Left lung (tissue), 10 donors: Measurements from ENCODE around the gene ESRRB. TPM values are rescaled to one million over a fixed set of nuclear protein-coding genes. Genes with fewer than 3 reads are reported as not detected.

Experiments
- ATAC-seq: fragments of 200-7000 bp; cut with Tn5 transposase; one replicate; pipeline ENCODE4 v1.9.1; 2020; ENCODE audit warnings: moderate library complexity
- DNase-seq, 4 donors: peaks; one replicate each; pipeline ENCODE4 v3.0.0-alpha.2; 2013 to 2020
- H3K27ac ChIP-seq, 2 donors: fragments of 200-600 bp; sonication (generic) in 1 of 2; one replicate each; pipeline versions ENCODE4 v1.5.0 to v1.8.0; 2020 to 2021
- H3K27me3 ChIP-seq, 2 donors: fragments of 200-600 bp; sonication (generic) in 1 of 2; one replicate each; pipeline versions ENCODE4 v1.5.0 to v1.8.0; 2020 to 2021
- H3K36me3 ChIP-seq, 2 donors: fragments of 200-600 bp; sonication (generic) in 1 of 2; one replicate each; pipeline versions ENCODE4 v1.5.0 to v1.8.0; 2020 to 2021
- H3K4me1 ChIP-seq, 2 donors: fragments of 200-600 bp; one replicate each; pipeline ENCODE4 v1.8.0; 2021
- H3K4me3 ChIP-seq, 2 donors: fragments of 200-600 bp; sonication (generic) in 1 of 2; one replicate each; pipeline versions ENCODE4 v1.5.0 to v1.8.0; 2020 to 2021; ENCODE audit warnings: mild to moderate bottlenecking in 1 of 2
- H3K9me3 ChIP-seq, 2 donors: fragments of 200-600 bp; sonication (generic) in 1 of 2; one replicate each; pipeline versions ENCODE4 v1.5.0 to v1.8.0; 2020 to 2021
- CTCF ChIP-seq, 2 donors: fragments of 200-600 bp; sonication (generic) in 1 of 2; IDR thresholded peaks; one replicate each; pipeline versions ENCODE4 v1.5.0 to v1.8.0; 2021; ENCODE audit warnings: antibody characterized with exemption in 2 of 2
- intact Hi-C, 2 donors: fragments of 100-400 bp; cut with DNase I; formaldehyde crosslinking; loops; one replicate each; pipeline versions ENCODE4 v1.11.2 to v1.14.2; 2022
- polyA plus RNA-seq, 6 donors: library from polyadenylated mRNA; unstranded; fragments of 120-200 nt; gene quantifications; one replicate each; pipeline ENCODE4 v1.2.1, GENCODE V29; 2013; ENCODE audit not compliant: insufficient read length in 6 of 6
- total RNA-seq, 2 donors: library from RNA; stranded (reverse); fragmentation: NEBNext Ultra II Directional; extraction: Animal tissue kit (Norgen Biotek cat#: 25700); gene quantifications; one replicate each; pipeline ENCODE4 v1.2.1, GENCODE V29; 2021
- donor health status: DM: no; HTN: yes; CAD: no.
- donor health status: DM: no; HTN: no; CAD: no.

The ESRRB gene
- total and polyA plus RNA-seq, 8 donors = 0.15 to 0.67 (median 0.40) TPM

GRCh38 chr14:76336876-76337275 lies 39.1 kb upstream of the ESRRB start:
- DNase-seq = no peak
- no peaks in the 10 kb centered on the region for H3K4me1 ChIP-seq
- H3K27ac ChIP-seq = no peak overlapping the region
- no peak overlapping the region for H3K4me3 ChIP-seq
- no peaks in the 10 kb centered on the region for H3K36me3 ChIP-seq
- no peak for ATAC-seq
- peaks cover 0 to 14% of the 10 kb centered on the region in 2 donors for H3K27me3 ChIP-seq
- H3K9me3 ChIP-seq = no peaks in the 10 kb centered on the region
- intact Hi-C loops = no loop called here
- no peak for TF ChIP-seq CTCF (IDR thresholded peaks at IDR 0.05)

- intact Hi-C loops = no loop called here
- H3K4me3 ChIP-seq = no peak overlapping the region
- H3K27ac ChIP-seq = no peak overlapping the region
- no peak for TF ChIP-seq CTCF (IDR thresholded peaks at IDR 0.05)
- DNase-seq (no peak), ATAC-seq (no peak)
- no peaks in the 10 kb centered on the region for H3K9me3 ChIP-seq
- no peaks in the 10 kb centered on the region for H3K36me3 ChIP-seq
- H3K27me3 ChIP-seq = peaks cover 0 to 11% of the 10 kb centered on the region in 2 donors
- no peaks in the 10 kb centered on the region for H3K4me1 ChIP-seq
Measured at GRCh38 chr14:76337635-76338545, 38.0 kb upstream of the ESRRB start.

GRCh38 chr14:76339728-76340615 lies 36.0 kb upstream of the ESRRB start:
- no peak for ATAC-seq
- Histone ChIP-seq H3K27ac (no peak overlapping the region), H3K27me3 (peaks cover 0 to 11% of the 10 kb centered on the region in 2 donors), H3K36me3 (no peaks in the 10 kb centered on the region), H3K4me3 (no peak overlapping the region), H3K4me1 (no peaks in the 10 kb centered on the region), H3K9me3 (no peaks in the 10 kb centered on the region)
- TF ChIP-seq CTCF (IDR thresholded peaks at IDR 0.05) = no peak
- DNase-seq = no peak
- intact Hi-C loops = no loop called here

DNA sequence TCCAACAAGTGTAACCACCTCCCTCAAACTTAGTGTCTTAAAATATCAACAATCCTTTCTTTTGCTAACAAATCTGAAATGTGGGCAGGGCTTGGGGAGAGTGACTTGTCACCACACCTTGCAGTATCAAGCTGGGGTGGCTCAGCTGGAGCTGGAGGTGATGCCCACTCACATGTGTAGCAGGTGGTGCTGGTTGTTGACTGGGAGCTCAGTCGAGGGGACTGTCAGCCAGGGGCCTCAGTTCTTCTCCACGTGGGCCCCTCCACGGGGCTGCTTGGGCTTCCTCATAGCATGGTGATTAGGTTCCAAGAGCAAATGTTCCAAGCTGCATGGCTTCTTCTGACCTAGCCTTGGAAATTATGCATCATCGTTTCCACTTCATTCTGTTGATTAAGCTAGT lies 32.6 kb upstream of the ESRRB start:
- Histone ChIP-seq H3K9me3 (no peaks in the 10 kb centered on the region), H3K4me1 (no peaks in the 10 kb centered on the region), H3K36me3 (no peaks in the 10 kb centered on the region), H3K4me3 (no peak overlapping the region), H3K27ac (no peak overlapping the region), H3K27me3 (peaks cover 0 to 8% of the 10 kb centered on the region in 2 donors)
- ATAC-seq (no peak), DNase-seq (no peak)
- TF ChIP-seq CTCF (IDR thresholded peaks at IDR 0.05) = no peak
- intact Hi-C loops = no loop called here
